GM12873 (cell line): ENCODE data around the gene BEND3.
A peak's percentile ranks its signal among the peaks of the same experiment; 100 is the strongest.

Experiments
- CTCF ChIP-seq: IDR thresholded peaks from 2 replicates; pipeline ENCODE4 v1.5.1; 2012; ENCODE audit warnings: low read depth, mild to moderate bottlenecking, moderate library complexity, low read length, control low read depth; ENCODE audit not compliant: insufficient read depth; ENCODE audit errors: missing control alignments

Gene BEND3

GRCh38 chr6:107083921-107084320, 31.4 kb downstream of the BEND3 start:
- TF ChIP-seq CTCF: no peak

GRCh38 chr6:107083047-107083768, 32.1 kb downstream of the BEND3 start:
- no peak for TF ChIP-seq CTCF

- no peak for TF ChIP-seq CTCF
These were observed 33.3 kb downstream of the BEND3 start for GRCh38 chr6:107082045-107082444.

- TF ChIP-seq CTCF: peak; percentile 49
These were observed 35.3 kb downstream of the BEND3 start for GRCh38 chr6:107080036-107080435.

GRCh38 chr6:107079429-107079828, 35.9 kb downstream of the BEND3 start:
- TF ChIP-seq CTCF: peak; percentile 13

- no peak for TF ChIP-seq CTCF
These were observed 37.6 kb downstream of the BEND3 start for GRCh38 chr6:107077710-107078109.

- peak; percentile 33 for TF ChIP-seq CTCF
These were observed 39.3 kb downstream of the BEND3 start for GRCh38 chr6:107075951-107076381.
